GM18951 (cell line): ENCODE data around the gene GNAZ.
"Not testable (repeated sequence)": the region's sequence is repeated elsewhere in the genome, so short reads cannot be mapped to it uniquely, and the experiment has no call there.

ENCODE experiments used
- POLR2A ChIP-seq: IDR thresholded peaks from 4 replicates; pipeline ENCODE4 v1.6.1; 2011; ENCODE audit warnings: mild to moderate bottlenecking; ENCODE audit not compliant: insufficient read length, insufficient read depth; ENCODE audit errors: extremely low read depth
- in situ Hi-C: fragments of 300-500 bp; cut with MboI; formaldehyde crosslinking; loops from one replicate; pipeline ENCODE4 v1.12.0; 2022; ENCODE audit warnings: low sequenced_read_pairs, mixed read lengths, inconsistent platforms; ENCODE audit not compliant: unreplicated experiment

The GNAZ gene

GRCh38 chr22:23126165-23127054 lies 56.1 kb downstream of the GNAZ start:
- in situ Hi-C loops: loop anchor here (5.0 to 10.0 kb wide), 2 partner anchors 159 to 362 kb away; no protein-coding TSS in a partner anchor
- TF ChIP-seq POLR2A: no peak

DNA sequence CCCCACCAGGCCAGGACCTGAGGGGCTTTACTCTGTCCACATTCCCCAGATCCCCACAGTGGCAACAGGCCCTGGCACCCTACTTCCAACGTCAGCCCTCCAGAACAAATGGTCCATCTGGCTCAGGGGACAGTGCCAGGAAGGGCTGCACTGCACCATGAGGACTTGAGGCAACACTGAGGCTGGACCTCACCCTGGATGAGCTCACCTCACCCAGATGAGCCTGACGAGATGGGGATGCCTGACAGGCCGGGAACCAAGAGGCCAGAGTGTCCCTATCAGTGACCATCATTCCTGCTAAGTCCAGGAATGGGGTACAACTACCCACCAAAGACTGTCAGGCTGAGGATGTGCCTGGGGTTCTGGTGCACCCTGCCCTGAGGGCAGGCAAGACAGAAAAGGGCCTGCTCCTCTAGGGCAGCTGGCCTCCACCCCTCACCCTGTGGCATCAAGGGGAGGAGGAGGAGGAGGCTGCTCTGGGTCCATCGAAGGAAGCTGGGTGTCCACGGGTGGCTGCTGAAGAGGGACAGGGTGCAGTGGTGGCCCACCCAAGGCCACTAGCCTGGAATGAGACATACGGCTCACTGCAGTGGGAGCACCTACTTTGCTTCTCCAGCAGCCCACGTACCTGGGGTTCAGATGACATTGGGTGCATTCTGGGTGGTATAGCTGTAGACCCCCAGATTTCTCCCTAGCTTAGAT lies 56.9 kb downstream of the GNAZ start:
- no peak for TF ChIP-seq POLR2A
- in situ Hi-C loops: loop anchor here (5.0 to 10.0 kb wide), 2 partner anchors 160 to 362 kb away; no protein-coding TSS in a partner anchor

DNA sequence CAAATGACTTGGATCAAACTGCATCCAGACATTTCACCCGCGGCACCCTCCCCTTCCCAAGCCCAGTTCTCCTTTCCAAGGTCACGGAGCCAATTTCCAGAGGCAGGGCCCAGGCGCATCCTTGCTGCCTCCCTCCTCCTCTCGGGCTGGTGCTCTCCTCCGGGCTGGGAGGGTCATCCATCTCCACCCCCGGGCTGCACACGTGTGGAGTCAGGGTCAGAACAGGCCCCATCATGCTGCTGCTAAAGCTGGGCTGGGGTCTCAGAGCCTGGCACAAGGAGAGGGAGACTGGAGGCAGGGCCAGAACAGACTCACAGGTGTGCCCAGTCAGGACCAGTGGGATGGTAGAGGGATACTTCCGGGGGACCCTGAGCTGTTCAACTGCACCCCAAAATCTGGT lies 57.5 kb downstream of the GNAZ start:
- TF ChIP-seq POLR2A: no peak
- in situ Hi-C loops: loop anchor here (5.0 to 10.0 kb wide), 2 partner anchors 160 to 363 kb away; no protein-coding TSS in a partner anchor

- in situ Hi-C loops: loop anchor here (5.0 to 10.0 kb wide), 2 partner anchors 161 to 364 kb away; no protein-coding TSS in a partner anchor
- TF ChIP-seq POLR2A: no peak
Observed at GRCh38 chr22:23128269-23129108, 58.2 kb downstream of the GNAZ start.

DNA sequence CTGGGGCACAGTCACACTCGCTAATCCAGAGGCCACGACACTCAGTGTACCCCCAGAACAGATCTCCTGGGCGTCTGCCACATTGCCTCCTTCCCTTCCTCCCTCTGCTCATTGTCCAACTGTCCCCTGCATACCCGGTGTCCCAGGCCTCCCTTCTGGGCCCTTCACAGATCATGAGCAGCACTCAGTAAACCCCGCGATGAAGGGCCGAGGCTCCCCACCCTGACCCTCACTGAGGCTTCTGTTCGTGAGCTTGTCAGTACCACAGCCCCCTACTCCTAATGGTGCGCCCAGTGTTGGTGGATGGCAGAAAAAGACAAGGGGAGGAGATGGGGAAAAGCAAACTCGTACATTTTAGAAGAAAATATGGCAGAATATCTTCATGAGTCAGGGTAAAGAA lies 58.8 kb downstream of the GNAZ start:
- TF ChIP-seq POLR2A: no peak
- in situ Hi-C loops: loop anchor here (5.0 to 10.0 kb wide), 2 partner anchors 162 to 364 kb away; no protein-coding TSS in a partner anchor

GRCh38 chr22:23130697-23131096 lies 60.4 kb downstream of the GNAZ start:
- in situ Hi-C loops: no loop called here

GRCh38 chr22:23131931-23132330 lies 61.6 kb downstream of the GNAZ start:
- no peak for TF ChIP-seq POLR2A
- in situ Hi-C loops: no loop called here

More at GRCh38 chr22:23130697-23131096, 60.4 kb downstream of the GNAZ start:
- no peak for TF ChIP-seq POLR2A

- TF ChIP-seq POLR2A: no peak
- in situ Hi-C loops: no loop called here
Observed at GRCh38 chr22:23132376-23133091, 62.2 kb downstream of the GNAZ start.

DNA sequence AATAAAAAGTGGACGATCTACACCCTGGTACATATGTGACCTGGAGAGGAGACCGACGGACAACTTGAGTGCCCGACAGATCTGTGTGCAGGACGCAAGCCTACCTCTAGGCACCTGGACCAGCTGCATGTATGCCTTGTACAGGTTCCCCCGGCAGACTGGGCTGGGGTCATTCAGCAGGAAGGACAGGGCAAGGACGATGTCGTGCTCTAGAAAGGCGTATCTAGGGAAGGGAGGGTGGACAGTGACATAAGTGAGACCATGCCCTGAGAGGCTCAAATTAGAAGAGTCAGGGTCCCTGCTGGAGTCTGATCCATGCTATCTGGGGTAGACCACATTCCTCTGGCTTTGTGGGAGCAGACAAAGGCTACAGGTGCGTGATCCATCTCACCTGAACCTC lies 63.6 kb downstream of the GNAZ start:
- no peak for TF ChIP-seq POLR2A
- in situ Hi-C loops: no loop called here

DNA sequence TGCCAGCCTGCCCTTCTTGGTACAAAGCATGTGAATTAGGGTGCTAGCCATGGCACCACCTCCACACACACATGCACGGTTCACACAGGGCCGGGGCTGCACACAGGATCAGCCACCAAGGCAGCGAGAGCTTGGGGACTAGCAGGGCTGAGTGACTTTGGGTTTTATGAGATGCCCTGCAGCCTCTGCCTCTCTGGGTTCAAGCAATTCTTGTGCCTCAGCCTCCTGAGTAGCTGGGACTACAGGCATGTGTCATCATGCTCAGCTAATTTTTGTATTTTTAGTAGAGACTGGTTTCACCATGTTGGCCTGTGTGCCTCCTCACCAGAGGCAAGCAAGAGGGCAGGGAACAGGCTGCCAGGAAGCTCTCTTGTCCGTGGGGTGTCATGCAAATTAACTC lies 66.7 kb downstream of the GNAZ start:
- in situ Hi-C loops: not testable (repeated sequence)
- peak; percentile 31 for TF ChIP-seq POLR2A

- TF ChIP-seq POLR2A: no peak
- in situ Hi-C loops: no loop called here
Observed at GRCh38 chr22:23137468-23137867, 67.1 kb downstream of the GNAZ start.

DNA sequence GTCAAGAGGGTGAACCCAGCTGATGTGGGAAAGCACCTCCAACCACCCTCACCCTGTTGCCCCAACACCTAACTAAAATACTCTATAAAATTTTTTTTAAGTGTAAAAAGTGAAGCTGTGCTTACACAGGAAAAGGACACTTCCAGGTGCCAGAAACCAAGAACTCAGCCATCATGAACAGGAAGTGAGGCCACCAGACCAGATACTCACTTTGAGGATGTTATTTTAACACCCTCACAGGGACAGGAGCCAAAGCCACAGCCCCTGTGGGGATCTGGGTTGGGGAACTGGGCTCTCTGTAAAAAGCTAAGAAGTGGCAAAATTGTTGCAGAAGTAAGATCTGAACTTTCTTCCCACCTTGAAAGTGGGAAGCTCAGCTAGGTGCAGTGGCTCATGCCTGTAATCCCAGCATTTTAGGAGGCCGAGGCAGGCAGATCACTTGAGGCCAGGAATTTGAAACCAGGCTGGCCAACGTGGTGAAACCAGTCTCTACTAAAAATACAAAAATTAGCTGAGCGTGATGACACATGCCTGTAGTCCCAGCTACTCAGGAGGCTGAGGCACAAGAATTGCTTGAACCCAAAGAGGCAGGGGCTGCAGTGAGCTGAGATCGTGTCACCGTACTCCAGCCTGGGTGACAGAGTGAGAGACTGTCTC lies 67.7 kb downstream of the GNAZ start:
- in situ Hi-C loops: no loop called here
- TF ChIP-seq POLR2A: peak; percentile 33
